VCaP (cell line): Measurements from ENCODE around the gene RNF187.
A peak's percentile ranks its signal among the peaks of the same experiment; 100 is the strongest.

Experiments used
- H3K27ac ChIP-seq: fragments of 450-650 bp; 2 replicates; pipeline ENCODE4 v1.5.1; 2017
- CTCF ChIP-seq: fragments of 450-650 bp; conservative IDR thresholded peaks from 2 replicates; pipeline ENCODE4 v1.5.1; 2017; ENCODE audit warnings: mild to moderate bottlenecking, moderate library complexity

RNF187 gene

DNA sequence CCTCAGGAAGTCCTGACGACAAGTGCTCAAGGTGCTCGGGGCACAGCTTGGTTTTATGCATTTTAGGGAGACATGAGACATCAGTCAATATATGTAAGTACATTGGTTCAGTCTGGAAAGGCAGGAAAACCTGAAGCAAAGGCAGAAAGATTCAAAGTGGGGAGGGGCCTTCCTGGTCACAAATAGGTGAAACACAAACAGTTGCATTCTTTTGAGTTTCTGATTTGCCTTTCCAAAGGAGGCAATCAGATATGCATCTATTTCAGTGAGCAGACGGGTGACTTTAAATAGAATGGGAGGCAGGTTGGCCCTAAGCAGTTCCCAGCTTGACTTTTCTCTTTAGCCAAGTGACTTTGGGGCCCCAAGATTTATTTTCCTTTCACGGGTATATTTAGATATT lies 8.9 kb upstream of the RNF187 start:
- no peak overlapping the region for H3K27ac ChIP-seq
- no peak for TF ChIP-seq CTCF

GRCh38 chr1:228478912-228479711 lies 8.1 kb upstream of the RNF187 start:
- H3K27ac ChIP-seq = no peak overlapping the region

DNA sequence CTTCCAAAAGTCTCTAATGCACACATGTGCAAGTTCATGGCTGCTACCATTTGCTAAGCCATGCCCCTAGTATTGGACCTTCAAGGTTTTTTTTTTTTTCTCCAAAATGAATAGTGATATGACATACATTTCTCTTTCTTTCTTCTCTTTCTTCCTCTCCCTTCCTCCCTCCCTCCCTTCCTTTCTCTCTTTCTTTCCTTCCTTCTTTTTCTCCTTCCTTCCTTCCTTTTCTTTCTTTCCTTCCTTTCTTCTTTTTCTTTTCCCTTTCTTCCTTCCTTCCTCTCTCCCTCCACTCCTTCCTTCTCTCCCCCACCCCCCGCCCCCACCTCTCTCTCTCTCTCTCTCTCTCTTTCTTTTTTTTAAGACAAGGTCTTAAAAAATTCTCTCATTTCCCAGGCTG lies 3.4 kb upstream of the RNF187 start:
- H3K27ac ChIP-seq = no peak overlapping the region
- TF ChIP-seq CTCF = no peak

More at GRCh38 chr1:228478912-228479711, 8.1 kb upstream of the RNF187 start:
- TF ChIP-seq CTCF = no peak

DNA sequence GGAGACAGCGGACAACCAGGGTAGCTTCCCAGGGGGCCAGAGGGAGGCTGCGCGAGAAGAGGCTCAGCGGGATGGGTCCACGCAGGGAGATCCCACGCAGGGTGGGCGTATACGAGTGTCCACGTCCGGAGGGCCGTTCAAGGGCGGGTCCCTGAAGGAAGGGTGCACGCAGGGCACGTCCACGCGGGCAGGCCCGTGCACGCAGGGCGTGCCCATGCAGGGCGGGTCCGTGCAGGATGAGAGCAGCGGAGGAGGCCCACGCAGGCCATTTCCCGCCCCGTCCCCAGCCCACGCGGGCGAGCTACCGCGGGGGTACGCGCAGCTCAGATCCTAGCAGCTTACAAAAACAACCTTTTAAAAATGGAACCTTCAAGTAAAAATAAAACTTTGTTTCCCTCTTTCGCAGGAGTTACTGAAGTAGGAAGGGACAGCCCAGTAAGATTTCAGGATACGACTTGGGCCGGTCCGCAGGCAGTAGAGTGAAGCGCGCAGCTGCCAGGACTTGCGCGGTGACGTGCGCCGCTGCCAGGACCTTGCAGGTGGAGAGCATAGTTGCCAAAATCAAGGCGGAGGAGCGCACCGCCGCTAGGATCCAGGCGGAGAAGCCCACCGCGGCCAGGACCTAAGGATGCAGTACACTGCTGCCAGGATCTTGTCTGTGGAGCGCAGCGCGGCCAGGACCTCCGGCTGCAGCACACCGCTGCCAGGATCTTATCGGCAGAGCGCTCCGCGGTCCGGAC lies 416 bp upstream of the RNF187 start:
- no peak for TF ChIP-seq CTCF
- peak overlapping the region; percentile 99 for H3K27ac ChIP-seq

- no peak for TF ChIP-seq CTCF
- peak overlapping the region; percentile 99 for H3K27ac ChIP-seq
These were observed 1.1 kb downstream of the RNF187 start for GRCh38 chr1:228488125-228488817.

DNA sequence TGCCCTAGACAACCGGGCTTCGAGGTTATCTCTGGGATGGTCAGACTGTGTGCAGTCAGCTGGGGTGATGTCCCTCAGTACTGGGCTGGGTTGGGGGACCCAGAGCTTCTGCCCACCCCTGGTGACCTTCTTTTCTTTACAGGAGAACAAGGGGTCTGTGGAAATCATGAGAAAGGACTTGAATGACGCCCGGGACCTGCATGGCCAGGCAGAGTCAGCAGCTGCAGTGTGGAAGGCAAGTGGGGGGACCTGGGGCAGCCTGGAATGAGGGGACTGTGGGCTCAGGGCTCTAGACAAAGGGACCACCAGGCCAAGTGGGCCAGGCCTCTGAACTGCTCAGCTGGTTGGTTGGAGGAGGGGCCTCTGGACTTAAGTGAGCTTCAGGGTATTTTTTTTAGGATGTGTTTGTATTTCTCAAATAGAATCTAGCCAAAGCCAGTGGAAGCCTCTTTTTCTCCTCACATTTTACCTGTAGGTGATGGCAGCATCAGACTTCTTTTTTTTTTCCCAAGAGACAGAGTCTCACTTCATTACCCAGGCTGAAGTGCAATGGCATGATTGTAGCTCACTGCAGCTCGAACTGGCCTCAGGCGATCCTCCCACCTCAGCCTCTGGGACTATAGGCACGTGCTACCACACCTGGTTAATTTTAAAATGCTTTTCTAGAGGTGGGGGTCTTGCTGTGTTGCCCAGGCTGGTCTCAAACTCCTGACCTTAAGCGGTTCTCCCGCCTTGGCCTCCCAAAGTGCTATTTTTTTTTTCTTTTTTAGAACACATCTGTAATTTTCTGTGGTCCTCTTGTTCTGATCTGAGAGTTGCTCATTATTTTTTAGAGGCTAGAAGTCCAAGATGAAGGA lies 1.9 kb downstream of the RNF187 start:
- peak overlapping the region; percentile 99 for H3K27ac ChIP-seq
- TF ChIP-seq CTCF = no peak
